ENCODE measurements around the gene EMC10.

DNA sequence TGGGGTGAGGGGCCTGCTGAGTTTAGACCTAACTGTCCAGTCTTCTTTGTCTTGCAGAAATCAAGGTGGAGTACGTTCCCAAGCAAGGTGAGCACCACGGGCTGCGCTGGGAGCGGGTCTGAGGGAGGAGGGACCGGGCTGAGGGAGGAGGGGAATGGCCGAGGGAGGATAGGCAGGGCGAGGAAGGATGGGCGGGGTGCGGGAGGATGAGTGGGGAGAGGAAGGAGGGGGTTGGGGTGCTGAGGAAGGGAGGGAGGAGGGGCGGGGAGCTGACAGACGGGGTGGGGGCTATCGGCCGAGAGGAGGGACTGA is 25.1 kb upstream of the EMC10 start:
- TF ChIP-seq CTCF (conservative IDR thresholded peaks at IDR 0.05; ENCODE audit: low read depth, low read length) (no peak), POLR2A (IDR thresholded peaks at IDR 0.05; ENCODE audit: low read depth, low read length) (no peak), MAFK (IDR thresholded peaks at IDR 0.05; ENCODE audit: low read depth, low read length) (no peak), SMC3 (IDR thresholded peaks at IDR 0.05; ENCODE audit: low read depth, low read length) (no peak)

Data from IMR-90 (cell line).